HG03457 (cell line): ENCODE results near the gene CHRDL1.

Experiments
- ATAC-seq: cut with Tn5 transposase; IDR thresholded peaks from one replicate; pipeline ENCODE4 v1.9.1; 2021; ENCODE audit warnings: moderate number of reproducible peaks; ENCODE audit not compliant: unreplicated experiment

The CHRDL1 gene

GRCh38 chrX:110745288-110745687, 50.3 kb downstream of the CHRDL1 start:
- no peak for ATAC-seq

GRCh38 chrX:110743679-110744340, 51.8 kb downstream of the CHRDL1 start:
- no peak for ATAC-seq

- ATAC-seq, result no peak
Measured at GRCh38 chrX:110741213-110741796, 54.3 kb downstream of the CHRDL1 start.

GRCh38 chrX:110734894-110735541, 60.6 kb downstream of the CHRDL1 start:
- ATAC-seq, result no peak

GRCh38 chrX:110734271-110734670, 61.3 kb downstream of the CHRDL1 start:
- ATAC-seq, result no peak

GRCh38 chrX:110733166-110733565, 62.5 kb downstream of the CHRDL1 start:
- ATAC-seq, result no peak

- no peak for ATAC-seq
Measured at GRCh38 chrX:110732266-110732665, 63.4 kb downstream of the CHRDL1 start.

- ATAC-seq, result no peak
Measured at GRCh38 chrX:110723844-110724243, 71.8 kb downstream of the CHRDL1 start.

GRCh38 chrX:110722135-110722534, 73.5 kb downstream of the CHRDL1 start:
- ATAC-seq, result no peak

- no peak for ATAC-seq
Measured at GRCh38 chrX:110713666-110714065, 82.0 kb downstream of the CHRDL1 start.

GRCh38 chrX:110706446-110706845, 89.2 kb downstream of the CHRDL1 start:
- no peak for ATAC-seq

GRCh38 chrX:110703641-110704040, 92.0 kb downstream of the CHRDL1 start:
- ATAC-seq, result no peak

GRCh38 chrX:110699109-110699508, 96.5 kb downstream of the CHRDL1 start:
- ATAC-seq, result peak; percentile 31

GRCh38 chrX:110698696-110699095, 96.9 kb downstream of the CHRDL1 start:
- peak; percentile 83 for ATAC-seq

- ATAC-seq, result no peak
Measured at GRCh38 chrX:110692866-110693265, 102.8 kb downstream of the CHRDL1 start.

GRCh38 chrX:110691446-110691845, 104.2 kb downstream of the CHRDL1 start:
- ATAC-seq, result no peak

GRCh38 chrX:110684653-110685052, 111.0 kb downstream of the CHRDL1 start:
- no peak for ATAC-seq

GRCh38 chrX:110683925-110684324, 111.7 kb downstream of the CHRDL1 start:
- ATAC-seq, result no peak

- ATAC-seq, result no peak
Measured at GRCh38 chrX:110678591-110678990, 117.0 kb downstream of the CHRDL1 start.

GRCh38 chrX:110675886-110676285, 119.7 kb downstream of the CHRDL1 start:
- ATAC-seq, result no peak

GRCh38 chrX:110671068-110671803, 124.4 kb downstream of the CHRDL1 start:
- ATAC-seq, result peak; percentile 97

GRCh38 chrX:110669572-110669971, 126.0 kb downstream of the CHRDL1 start:
- no peak for ATAC-seq
